SH-SY5Y (cell line): ENCODE data around the gene USH2A.

Source experiments
- GATA2 ChIP-seq: IDR thresholded peaks from 2 replicates; pipeline ENCODE4 v1.6.1; 2011; ENCODE audit warnings: mild to moderate bottlenecking, low read depth, low read length
- GATA3 ChIP-seq: IDR thresholded peaks from 2 replicates; pipeline ENCODE4 v1.6.1; 2011; ENCODE audit warnings: low read depth, mild to moderate bottlenecking, low read length, moderate library complexity

- TF ChIP-seq GATA2 = no peak
- TF ChIP-seq GATA3 = no peak
These were observed 579.0 kb downstream of the USH2A start for GRCh38 chr1:215844266-215844665.
